ENCODE results near the gene ARHGAP6. TPM values are rescaled to one million over a fixed set of nuclear protein-coding genes. Genes with fewer than 3 reads are reported as not detected.

Gene ARHGAP6
- total and polyA plus RNA-seq, 9 of the 15 experiments (the other 6 are each of a cell fraction or from before 2014, with no cell fraction given): 12.5 to 63.6 (median 41.8) TPM

DNA sequence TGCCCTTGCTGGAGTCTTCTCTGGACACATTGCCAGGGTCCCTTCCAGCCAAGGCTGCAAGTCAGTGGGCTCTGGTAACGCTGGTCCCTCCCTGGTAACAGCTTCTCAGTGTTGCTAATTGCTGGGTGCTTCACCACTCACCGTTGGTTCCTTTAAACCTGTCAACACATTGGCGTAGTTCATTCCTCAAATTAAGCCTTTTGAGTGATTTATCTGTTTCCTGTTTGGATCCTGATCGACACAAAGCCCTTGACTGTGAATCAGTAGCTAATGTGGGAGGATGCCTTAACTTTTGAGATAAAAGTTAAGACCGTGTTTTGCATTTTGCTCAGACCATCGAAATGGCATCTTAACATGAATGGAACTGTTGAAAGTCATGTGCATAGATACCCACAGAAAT, 246.6 kb downstream of the ARHGAP6 start (continued):
- TF ChIP-seq, protein P1, sequence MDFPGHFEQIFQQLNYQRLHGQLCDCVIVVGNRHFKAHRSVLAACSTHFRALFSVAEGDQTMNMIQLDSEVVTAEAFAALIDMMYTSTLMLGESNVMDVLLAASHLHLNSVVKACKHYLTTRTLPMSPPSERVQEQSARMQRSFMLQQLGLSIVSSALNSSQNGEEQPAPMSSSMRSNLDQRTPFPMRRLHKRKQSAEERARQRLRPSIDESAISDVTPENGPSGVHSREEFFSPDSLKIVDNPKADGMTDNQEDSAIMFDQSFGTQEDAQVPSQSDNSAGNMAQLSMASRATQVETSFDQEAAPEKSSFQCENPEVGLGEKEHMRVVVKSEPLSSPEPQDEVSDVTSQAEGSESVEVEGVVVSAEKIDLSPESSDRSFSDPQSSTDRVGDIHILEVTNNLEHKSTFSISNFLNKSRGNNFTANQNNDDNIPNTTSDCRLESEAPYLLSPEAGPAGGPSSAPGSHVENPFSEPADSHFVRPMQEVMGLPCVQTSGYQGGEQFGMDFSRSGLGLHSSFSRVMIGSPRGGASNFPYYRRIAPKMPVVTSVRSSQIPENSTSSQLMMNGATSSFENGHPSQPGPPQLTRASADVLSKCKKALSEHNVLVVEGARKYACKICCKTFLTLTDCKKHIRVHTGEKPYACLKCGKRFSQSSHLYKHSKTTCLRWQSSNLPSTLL (IDR thresholded peaks at IDR 0.05): no peak
- TF ChIP-seq GTF2E2 (tag; IDR thresholded peaks at IDR 0.05) (no peak), ZFP91 (CRISPR knock-in tag; IDR thresholded peaks at IDR 0.05) (no peak), MEIS2 (IDR thresholded peaks at IDR 0.05; ENCODE audit: partially characterized antibody) (peak; percentile 99), GATA2 (CRISPR knock-in tag; IDR thresholded peaks at IDR 0.05) (0 out of 2 replicates have a peak, but pooled peaks have one; percentile 8), ZNF316 (IDR thresholded peaks at IDR 0.05) (no peak), RNF2 (IDR thresholded peaks at IDR 0.05) (peak; percentile 77; the same call in 1 of the 2 replicates), PCBP2 (IDR thresholded peaks at IDR 0.05; ENCODE audit: low read depth, low read length, poor library complexity, severe bottlenecking) (no peak), CAMTA2 (CRISPR knock-in tag; conservative IDR thresholded peaks at IDR 0.05) (no peak), HSF4 (CRISPR knock-in tag; IDR thresholded peaks at IDR 0.05; ENCODE audit: borderline replicate concordance) (no peak), SP1 (CRISPR knock-in tag; IDR thresholded peaks at IDR 0.05) (0 out of 2 replicates have a peak, but pooled peaks have one; percentile 26), SREBF2 (CRISPR knock-in tag; IDR thresholded peaks at IDR 0.05) (no peak), RBM17 (IDR thresholded peaks at IDR 0.05; ENCODE audit: borderline replicate concordance, low read depth, low read length) (no peak), CBFA2T3 (IDR thresholded peaks at IDR 0.05) (peak; percentile 78), FIP1L1 (IDR thresholded peaks at IDR 0.05; ENCODE audit: low read depth, low read length, poor library complexity, severe bottlenecking) (no peak), BACH1 (tag; IDR thresholded peaks at IDR 0.05) (no peak), TAF7 (tag; IDR thresholded peaks at IDR 0.05) (no peak), ZFX (CRISPR knock-in tag; IDR thresholded peaks at IDR 0.05) (no peak)
- TF ChIP-seq, protein P2, sequence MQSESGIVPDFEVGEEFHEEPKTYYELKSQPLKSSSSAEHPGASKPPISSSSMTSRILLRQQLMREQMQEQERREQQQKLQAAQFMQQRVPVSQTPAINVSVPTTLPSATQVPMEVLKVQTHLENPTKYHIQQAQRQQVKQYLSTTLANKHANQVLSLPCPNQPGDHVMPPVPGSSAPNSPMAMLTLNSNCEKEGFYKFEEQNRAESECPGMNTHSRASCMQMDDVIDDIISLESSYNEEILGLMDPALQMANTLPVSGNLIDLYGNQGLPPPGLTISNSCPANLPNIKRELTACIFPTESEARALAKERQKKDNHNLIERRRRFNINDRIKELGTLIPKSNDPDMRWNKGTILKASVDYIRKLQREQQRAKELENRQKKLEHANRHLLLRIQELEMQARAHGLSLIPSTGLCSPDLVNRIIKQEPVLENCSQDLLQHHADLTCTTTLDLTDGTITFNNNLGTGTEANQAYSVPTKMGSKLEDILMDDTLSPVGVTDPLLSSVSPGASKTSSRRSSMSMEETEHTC (IDR thresholded peaks at IDR 0.05): no peak
- TF ChIP-seq, protein P3, sequence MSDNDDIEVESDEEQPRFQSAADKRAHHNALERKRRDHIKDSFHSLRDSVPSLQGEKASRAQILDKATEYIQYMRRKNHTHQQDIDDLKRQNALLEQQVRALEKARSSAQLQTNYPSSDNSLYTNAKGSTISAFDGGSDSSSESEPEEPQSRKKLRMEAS (CRISPR knock-in tag; IDR thresholded peaks at IDR 0.05): no peak
